ENCODE data around the gene U2SURP.

U2SURP gene

DNA sequence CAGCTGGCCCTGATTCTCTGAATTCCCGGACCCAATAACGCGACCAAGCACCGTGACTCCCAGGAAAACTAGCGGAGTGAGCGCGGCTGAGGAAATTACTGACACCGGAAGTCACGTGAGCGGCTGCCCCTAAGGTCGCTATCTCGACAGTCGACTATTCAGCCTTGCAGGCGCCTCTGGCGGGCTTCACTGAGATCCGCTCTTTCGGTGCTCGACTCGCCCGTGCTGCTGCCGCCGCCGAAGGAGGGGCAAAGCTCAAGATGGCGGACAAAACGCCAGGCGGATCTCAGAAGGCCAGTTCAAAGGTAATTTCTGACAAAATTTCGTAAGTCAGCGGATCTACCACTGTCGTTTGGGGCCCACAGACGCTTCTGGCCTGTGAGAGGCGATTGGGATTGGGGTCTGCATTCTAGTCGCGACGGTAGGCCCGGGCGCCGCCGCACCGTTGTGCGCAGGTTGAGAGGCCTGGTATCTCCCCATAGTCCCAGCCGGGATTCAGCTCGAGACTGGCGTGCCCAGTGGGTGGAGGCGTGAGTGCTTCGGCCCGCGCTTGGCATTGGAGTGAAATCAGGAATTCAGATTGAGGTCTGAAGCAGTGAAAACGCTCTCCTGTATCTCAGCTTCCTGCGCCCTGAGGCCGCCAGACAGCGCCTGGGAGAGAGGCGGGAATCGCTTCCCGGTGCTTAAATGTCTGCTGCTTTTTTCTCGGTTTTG is at the start of gene U2SURP:
U2SURP (plus strand) TSS at position 202 of the 714 bp plus-strand sequence; CDS start at position 261, 59 bp downstream.
- peak; percentile 84 to 89 for DNase-seq (ENCODE audit: low read depth in 2 of 2)

DNA sequence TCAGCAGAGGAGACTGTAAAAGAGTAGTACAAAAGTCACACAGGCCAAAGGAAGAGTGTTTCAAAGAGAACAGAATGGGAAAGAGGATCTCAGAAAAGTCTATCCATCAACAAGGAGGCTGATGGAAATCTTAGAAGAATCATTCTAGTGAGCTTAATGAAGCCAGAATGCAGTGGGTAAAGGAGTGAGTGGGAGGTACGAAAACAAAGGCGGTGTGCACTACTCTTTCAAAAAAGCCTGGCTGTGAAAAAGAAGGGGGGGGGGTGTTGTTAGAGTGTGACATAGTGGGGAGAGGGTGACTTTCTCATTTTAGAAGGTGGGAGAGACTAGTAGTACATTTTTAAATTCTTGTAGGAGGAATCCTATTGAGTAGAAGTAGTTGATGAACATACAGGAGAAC is 49.6 kb upstream of the U2SURP start:
- no peak for DNase-seq (ENCODE audit: low read depth in 2 of 2)

DNA sequence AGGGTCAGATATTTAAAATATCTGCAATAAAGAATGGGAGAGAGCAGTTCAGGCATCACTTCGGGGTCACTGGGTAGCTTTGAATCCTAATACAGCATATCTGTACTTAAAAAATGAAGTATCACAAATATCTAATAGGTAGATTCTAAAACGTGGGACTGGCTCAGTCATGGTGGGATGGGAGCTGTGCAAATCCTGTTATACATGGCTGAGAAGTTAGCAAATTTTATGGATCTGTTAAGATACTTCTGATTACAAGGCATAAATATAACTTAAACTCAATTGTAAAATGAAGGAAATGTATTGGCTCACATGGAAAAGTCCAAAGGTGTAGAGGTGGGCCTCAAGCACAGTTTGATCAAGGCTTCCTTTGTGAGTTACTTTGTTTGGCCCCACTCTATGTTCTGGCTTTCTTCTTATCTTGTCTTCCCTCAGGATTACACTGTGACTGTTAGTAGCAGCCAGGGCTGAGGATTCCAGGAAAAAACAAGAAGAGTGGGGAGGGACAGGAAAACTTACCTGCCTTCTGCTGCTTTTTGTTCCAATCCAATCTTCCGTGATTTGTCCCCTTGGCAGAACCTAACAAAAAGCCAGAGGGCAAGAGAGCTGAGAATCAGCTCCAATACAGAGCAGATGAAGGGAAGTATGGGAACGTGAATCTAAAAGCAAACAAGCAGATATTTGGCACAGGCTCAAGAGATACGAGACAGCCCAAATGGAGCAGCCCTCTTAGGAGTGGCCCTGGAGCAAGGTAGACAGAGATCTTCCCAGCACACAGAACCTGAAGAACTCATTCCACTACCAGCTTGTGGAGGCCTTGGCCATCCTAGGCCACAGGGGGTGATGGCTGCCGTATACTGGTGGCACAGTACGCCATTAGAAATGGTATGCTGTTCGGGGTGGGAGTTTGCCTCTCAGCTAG is 48.8 kb upstream of the U2SURP start:
- no peak for DNase-seq (ENCODE audit: low read depth in 2 of 2)

DNA sequence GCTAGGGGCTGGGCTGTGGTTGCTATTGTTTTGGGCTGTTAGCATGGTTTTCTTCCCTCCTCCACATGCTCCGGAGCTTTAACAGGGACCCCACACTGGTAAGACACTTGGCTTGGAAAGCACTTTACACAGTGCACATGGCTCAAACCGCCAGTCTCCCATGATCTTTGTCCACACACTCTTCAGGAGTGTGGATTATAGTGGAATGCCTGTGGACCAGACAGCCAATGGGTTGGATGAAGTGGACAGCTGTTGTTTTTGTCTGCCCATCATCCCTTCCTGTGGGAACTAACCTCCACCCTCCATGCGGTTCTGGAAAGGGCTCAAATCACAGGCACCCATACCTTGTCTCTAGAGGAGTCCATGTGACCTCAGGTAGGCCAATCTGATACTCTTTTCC is 47.9 kb upstream of the U2SURP start:
- DNase-seq (ENCODE audit: low read depth in 2 of 2) = no peak

DNA sequence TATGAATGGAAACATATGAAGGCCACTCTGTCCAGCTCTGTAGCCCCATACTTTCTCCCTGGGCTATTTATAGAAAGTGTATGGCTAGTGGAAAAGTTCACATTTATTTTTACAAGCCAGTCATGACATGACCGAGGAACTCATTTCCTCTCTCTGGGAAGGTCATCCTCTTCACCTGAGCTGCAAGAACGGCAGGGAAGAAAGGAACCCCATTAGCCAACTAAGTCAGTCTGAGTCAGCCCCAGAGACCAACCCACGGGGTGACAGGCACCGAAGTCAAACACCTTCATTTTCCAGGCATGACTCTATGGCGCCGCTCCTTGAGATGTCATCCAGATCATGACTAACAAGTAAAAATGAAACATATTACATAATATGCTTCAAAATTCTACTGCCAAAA is 42.7 kb upstream of the U2SURP start:
- DNase-seq (ENCODE audit: low read depth in 2 of 2) = no peak

DNA sequence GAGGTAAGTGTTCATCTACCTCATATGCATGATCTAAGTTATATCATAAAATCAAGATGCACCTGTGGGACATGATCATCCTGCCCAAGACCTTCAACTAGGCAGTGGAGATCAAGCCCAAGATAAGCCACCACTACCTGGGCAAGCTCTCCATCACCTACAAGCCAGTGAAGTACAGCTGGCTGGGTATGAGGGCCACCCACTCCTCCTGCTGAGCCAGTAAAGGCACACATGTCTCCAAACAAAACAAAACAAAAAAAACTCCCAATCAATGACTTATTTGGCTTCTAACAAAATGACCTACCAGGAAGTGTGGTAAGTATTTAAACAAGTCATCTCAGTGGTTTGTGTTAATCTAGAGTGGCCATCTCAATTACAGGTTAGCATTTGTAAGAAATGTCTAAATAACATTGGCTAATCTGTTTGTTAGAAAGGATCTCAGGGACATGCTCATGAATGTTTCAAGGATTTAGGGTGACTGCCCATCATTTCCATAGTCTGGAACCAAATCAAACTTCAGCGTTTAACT is 41.0 kb upstream of the U2SURP start:
- DNase-seq (ENCODE audit: low read depth in 2 of 2) = no peak

DNA sequence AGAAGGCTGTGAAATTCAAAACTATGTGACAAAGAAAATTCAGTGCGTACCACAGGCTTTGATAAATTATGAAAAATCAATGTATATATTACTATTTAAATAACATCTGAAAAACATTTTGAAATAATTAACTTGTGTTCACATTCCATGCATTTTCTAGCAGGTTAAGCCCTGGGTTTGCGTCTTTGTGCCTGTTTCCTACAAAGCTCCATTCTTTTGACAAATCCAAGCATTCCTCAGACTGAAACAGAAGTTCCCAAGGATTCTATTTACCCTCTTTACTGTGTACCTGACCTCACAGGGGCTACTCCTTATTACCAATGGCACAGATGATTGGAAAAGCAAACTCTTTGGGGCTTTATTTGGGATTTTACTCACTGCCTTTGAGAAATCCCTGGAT is 39.8 kb upstream of the U2SURP start:
- no peak for DNase-seq (ENCODE audit: low read depth in 2 of 2)

DNA sequence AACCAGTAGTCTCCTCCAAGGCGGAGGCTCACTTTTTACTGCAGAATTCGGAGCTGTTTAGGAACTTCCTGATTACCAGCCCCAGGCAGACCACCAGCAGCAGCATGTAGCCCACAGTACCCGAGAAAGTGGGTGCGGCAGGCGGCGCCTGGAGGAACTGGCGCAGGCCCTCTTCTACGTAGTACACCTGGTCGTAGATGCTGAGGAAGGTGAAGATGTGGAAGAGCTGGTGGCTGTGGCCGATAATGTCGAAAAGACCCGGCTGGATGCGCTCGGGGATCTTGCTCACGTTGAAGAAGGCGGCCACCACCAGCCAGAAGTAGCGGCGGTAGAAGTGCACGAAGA is 39.2 kb upstream of the U2SURP start:
- no peak for DNase-seq (ENCODE audit: low read depth in 2 of 2)

DNA sequence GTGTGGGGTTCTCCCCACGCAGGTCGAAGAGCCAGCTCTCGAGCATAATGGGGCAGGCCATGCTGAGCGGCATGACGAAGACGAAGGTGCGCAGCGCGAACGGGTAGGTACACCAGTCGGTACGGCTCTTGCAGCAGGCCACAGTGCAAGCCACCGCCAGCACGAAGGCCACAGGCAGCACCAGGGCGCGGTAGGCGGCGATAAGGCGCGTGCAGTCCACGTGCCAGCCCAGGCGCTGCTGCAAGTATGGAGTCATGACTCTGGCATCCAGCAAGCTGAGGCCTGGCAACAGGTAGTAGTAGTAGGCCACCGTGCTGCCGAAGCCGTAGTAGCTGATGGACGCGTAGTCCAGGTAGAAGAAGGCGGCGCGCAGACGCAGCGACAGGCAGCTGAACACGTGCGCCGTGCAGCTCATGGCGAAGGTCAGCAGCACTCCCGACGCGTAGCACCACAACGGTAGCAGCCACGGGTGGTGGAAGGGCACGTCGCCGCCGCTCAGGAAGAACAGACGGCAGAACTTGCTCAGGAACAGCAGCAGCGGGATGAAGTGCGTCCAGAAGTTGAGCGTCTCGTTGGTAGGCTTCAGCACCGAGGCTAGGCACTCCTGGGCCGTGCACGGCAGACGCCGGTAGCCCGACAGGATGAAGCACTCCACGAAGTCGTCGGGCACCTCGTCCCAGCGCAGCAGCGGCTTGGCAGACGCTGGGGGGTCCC is 38.7 kb upstream of the U2SURP start:
- no peak for DNase-seq (ENCODE audit: low read depth in 2 of 2)

DNA sequence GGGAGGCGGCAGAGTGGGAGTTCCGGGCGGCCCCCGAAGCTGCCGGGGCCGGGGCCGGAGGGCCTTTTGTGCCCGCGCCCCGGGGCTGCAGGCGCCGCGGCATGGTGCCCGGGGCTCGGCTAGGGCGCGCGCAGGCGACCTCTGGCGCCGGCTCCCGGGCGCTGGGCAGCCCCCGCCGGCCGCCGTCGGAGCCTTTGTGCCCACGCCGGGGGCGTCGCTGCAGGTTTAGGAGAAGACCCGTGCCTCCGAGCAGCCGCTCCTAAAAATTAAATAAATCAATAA is 38.2 kb upstream of the U2SURP start:
- DNase-seq (ENCODE audit: low read depth in 2 of 2) = no peak

DNA sequence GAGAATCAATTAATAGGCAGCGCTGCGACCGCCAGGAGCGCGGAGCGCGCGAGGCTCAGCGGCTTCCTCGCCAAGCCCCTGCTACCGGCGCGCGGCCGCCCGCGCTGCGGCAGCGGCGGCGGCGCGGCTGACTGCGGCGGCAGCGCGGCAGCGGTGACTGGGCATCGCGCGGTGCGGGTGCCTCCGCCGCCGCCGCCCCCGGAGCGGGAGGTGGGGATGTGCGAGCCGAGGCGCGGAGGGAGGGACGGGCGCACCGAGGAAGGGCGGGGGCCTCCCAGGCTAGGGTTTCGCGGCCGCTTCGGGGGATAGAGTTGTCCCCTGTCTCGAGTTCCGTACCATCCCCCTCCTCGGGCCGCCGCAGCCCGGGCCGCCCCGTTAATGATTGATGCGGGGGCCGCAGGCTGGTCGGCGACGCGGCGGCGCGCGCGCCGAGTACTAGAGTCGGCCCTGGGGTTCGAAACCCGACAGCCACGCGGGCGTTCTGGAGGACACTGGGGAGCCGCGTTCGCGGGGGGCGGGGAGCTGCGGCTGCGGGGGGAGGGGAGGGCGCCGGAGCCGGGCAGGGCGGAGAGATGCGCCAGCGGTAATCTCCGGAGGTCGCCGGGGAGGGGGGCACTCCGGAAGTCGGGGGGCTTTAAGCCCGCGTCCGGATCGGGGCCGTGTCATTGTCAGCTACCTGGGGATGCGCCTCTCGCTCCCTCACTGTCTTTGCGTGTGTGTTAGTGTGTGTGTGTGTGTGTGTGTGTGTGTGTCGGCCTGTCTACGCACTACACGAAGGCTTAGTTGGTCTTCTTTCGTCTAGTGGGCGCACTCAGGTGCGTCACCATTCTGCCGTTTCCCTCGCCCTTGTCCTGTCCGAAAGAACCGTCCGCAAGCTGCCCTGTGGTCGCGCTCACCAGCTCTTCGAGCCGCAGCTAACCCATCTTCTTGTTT is 37.6 kb upstream of the U2SURP start, which contains the start of gene PAQR9:
PAQR9 (minus strand) TSS at position 159 of the 933 bp plus-strand sequence. CDS start 338 bp downstream, outside the sequence.
- DNase-seq (ENCODE audit: low read depth in 2 of 2) = peak in 1 of 2 donors; percentile 7

DNA sequence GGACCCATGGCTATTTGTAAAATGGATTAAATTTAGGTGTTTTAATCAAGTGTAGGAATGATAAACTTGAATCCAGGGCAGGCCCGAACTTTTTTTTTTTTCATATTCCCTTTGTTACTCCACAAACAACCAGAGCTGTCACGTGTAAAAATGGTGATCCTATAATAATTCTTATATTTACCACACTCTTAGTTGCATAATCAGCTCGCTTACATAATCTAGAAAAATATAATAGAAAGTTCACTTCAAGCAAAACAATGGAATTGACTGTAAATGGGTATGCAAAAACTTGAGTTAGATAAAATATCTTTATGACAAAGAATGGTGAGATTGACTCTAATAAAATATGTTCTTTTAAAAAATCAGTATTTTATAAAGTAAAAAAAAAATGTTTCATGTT is 35.8 kb upstream of the U2SURP start:
- DNase-seq (ENCODE audit: low read depth in 2 of 2) = no peak

DNA sequence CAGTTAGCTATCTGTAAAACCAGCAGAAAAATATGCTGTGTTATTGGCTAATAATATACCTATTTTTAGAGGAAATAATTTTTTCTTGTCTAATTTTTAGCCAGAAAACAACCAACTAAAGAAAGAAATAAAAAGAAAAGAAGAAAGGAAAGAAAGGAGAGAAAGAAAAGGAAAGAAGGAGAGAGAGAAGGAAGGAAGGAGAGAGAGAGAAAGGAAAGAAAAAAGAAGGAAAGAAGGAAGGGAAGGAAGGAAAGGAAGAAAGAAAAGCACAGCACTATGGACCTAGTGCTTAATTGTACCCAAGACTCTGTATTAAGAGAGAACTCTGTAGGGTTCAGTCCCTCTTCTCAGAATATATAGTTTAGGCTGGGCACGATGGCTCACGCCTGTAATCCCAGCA is 34.6 kb upstream of the U2SURP start:
- DNase-seq (ENCODE audit: low read depth in 2 of 2) = no peak

DNA sequence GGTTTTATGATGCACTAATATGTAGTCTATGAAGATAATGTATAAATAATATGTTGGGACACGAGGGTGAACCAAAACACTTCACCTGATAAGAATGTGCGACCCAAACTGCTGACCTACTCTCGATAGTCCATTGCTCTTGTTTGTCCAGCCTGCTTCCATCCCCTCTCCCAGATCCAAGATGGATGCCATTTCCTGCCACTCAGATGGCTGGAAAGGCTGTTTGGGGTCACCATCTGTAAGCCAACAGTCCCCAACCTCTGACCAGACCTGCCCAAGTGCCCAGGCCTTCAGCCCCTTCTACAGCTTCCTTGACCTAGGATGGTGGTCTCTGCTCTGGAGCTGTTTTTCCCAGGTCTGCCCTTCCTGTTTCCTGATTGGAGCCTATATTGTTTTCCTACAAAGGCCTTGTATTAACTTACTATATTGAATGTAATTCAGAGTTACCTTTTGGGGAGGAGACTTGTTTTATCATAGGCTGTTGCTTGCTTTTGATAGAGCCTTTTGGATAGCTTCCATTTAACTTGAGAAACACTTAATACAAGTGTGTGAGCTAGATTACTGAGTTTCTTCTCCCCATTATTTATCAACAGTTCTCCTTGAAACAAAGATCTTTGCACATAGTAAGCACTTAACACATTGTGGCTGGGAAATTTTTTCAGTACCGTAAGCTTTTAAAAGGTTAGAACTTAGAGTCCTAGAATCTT is 32.9 kb upstream of the U2SURP start:
- DNase-seq (ENCODE audit: low read depth in 2 of 2) = no peak

DNA sequence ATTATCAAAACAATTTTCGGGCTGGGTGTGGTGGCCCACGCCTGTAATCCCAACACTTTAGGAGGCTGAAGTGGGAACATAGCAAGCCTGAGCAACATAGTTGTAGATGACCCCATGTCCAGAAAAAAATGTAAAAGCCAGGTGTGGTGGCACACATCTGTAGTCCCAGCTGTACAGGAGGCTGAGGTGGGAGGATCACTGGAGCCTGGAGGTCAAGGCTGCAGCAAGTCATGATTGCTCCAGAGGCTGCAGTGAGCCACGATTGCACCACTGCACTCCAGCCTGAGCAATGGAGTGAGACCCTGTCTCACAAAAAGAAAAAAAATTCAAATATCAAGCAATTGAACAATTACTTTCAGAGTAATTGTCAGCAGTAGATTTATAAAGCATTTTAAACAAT is 29.9 kb upstream of the U2SURP start:
- DNase-seq (ENCODE audit: low read depth in 2 of 2) = no peak

DNA sequence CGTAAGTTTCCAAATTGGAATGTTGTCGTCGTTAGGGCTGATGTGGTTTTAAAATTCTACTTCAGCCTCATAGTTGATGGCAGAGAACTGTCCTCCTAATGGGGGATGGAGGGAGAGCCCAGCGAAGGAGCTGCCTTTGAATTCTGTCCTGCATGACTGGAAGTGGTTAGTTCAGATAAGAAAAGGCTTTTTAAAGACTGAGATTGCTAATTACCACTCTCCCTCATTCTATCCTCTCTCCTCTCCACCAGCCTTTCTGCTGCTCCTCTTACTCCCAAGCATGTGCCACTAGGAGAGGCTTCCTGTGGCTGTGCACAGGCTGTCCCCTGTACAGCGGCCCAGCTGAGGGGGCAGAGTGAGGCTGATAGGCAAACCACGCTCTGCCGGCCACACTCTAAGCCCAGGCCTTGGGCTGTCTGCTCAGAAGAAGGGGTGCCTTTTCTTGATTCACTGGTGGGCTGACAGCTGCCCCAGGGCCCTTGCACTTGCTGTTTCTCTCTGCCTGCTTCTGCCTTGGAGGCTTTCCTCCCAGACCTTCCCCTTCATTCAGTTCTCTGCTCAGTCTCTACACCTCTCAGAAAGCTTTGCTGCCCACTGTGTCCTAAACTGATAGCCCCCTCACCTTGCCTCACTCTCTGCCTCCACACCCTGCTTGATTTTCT is 29.1 kb upstream of the U2SURP start:
- DNase-seq (ENCODE audit: low read depth in 2 of 2) = no peak

DNA sequence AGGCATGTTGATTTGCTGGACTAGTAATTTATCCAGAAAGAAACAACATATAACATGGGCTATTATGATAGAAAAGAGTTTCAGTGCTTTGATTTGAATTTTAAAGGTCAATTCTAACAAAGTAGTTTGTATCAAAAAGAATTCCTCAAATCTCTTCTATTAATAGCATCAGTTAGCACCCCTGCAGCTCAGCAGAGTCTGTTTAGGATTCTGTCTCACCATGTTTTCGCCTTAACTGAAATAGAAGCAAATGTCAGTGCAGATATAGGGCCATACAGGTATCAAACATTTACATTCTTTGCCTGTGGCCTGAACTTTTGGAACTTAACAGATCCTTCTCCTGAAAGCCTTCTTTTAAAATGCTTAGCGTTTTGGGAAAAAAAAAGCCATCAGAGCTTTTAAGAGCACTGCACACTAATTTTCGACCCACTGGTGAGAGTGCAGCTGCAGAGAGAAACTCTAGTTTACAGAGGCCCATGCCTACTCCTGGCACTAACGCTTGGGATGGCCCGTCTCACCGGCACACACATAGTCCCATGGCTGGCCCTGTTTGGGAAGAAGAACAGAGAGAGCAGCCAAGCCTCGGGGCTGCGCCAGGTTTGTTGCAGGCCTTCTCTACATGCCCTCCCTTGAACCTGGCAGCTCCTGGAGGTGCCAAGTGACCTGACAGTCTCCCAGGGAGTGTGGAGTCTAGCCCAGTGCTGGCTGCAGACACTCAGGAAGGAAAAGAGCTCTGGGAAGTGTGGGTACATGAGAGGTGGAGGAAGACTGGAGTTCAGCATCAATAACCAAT is 28.0 kb upstream of the U2SURP start:
- no peak for DNase-seq (ENCODE audit: low read depth in 2 of 2)

DNA sequence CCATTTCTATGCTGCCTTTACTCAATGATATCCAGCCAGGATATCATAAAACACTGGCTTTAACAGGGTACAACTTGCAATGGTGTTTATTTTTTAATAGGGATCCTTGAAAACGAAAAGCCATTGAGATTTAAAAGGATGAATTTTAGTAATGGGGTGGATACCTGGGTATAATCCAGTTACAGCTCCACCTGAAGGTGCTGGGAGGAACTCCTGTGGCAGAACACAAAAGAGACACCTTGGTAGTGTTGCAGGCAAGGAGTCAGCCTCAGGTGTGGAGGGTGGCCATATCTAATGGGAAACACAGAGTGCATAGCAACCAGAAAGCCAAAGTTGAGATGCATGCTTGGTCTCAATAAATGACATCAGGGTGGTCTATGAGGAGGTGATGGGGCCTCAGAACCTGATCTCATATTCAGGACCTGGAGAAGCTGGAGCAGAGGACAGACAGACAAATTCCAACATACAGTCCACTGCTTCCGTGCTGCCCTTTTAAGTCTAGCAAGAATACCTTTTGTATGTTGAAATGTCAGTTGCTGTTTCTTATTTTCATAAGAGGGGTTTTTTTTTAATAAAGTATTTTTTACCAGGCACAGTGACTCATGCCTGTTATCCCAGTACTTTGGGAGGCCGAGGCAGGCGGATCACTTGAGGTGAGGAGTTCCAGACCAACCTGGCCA is 25.9 kb upstream of the U2SURP start:
- DNase-seq (ENCODE audit: low read depth in 2 of 2) = no peak

Measured in stimulated activated CD8-positive, alpha-beta memory T cell treated with anti-CD3 and anti-CD28 coated beads, Interleukin-7, amount 100 ng/mL, for 4 hours (primary cell).